GM06990 (cell line): Measurements from ENCODE around the gene RPL28.

Experiments
- DNase-seq: peaks from one replicate; pipeline ENCODE4 v3.0.0-alpha.2; 2011; ENCODE audit not compliant: insufficient read length; ENCODE audit errors: extremely low read depth
- H3K27me3 ChIP-seq: replicated peaks from 2 replicates; pipeline ENCODE4 v1.6.0; 2011; ENCODE audit warnings: low read length; ENCODE audit not compliant: control insufficient read depth, insufficient read depth
- H3K36me3 ChIP-seq: 2 replicates; pipeline ENCODE4 v1.5.1; 2011; ENCODE audit warnings: low read length; ENCODE audit not compliant: control insufficient read depth, insufficient read depth
- H3K4me3 ChIP-seq: replicated peaks from 2 replicates; pipeline ENCODE4 v1.5.1; 2011; ENCODE audit warnings: low read depth, mild to moderate bottlenecking, control low read depth, low read length
- TF ChIP-seq, protein P1 (sequence below): IDR thresholded peaks from 2 replicates; pipeline ENCODE4 v1.5.1; 2011; ENCODE audit warnings: low read length, control low read depth, mild to moderate bottlenecking, inconsistent platforms; ENCODE audit not compliant: insufficient read depth, poor library complexity, severe bottlenecking

The RPL28 gene

DNA sequence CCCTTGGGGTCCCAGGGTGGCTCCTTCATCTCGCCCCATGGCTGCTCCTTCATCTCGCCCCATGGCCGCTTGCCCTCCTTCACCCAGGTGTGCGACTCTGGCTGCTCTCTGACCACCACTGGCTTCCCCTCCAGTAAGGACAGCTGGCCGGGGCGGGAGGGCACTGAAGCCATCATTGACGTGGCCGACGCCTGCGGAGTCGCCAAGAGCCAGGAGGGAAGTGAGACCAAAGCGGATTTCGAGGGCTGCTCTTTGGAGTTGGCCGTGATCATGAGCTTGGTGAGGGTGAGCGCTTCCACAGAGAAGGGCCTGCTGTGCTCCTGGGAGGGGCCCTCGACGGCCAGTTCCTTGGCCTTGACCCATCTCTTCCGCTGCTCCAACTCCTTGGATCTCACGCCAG, 27.2 kb upstream of the RPL28 start:
- Histone ChIP-seq H3K27me3 (no peaks in the 10 kb centered on the region; the same call in 1 of the 2 replicates), H3K36me3 (no peaks in the 10 kb centered on the region), H3K4me3 (no peak overlapping the region)
- TF ChIP-seq, protein P1, sequence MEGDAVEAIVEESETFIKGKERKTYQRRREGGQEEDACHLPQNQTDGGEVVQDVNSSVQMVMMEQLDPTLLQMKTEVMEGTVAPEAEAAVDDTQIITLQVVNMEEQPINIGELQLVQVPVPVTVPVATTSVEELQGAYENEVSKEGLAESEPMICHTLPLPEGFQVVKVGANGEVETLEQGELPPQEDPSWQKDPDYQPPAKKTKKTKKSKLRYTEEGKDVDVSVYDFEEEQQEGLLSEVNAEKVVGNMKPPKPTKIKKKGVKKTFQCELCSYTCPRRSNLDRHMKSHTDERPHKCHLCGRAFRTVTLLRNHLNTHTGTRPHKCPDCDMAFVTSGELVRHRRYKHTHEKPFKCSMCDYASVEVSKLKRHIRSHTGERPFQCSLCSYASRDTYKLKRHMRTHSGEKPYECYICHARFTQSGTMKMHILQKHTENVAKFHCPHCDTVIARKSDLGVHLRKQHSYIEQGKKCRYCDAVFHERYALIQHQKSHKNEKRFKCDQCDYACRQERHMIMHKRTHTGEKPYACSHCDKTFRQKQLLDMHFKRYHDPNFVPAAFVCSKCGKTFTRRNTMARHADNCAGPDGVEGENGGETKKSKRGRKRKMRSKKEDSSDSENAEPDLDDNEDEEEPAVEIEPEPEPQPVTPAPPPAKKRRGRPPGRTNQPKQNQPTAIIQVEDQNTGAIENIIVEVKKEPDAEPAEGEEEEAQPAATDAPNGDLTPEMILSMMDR, result no peak
- DNase-seq, result no peak

DNA sequence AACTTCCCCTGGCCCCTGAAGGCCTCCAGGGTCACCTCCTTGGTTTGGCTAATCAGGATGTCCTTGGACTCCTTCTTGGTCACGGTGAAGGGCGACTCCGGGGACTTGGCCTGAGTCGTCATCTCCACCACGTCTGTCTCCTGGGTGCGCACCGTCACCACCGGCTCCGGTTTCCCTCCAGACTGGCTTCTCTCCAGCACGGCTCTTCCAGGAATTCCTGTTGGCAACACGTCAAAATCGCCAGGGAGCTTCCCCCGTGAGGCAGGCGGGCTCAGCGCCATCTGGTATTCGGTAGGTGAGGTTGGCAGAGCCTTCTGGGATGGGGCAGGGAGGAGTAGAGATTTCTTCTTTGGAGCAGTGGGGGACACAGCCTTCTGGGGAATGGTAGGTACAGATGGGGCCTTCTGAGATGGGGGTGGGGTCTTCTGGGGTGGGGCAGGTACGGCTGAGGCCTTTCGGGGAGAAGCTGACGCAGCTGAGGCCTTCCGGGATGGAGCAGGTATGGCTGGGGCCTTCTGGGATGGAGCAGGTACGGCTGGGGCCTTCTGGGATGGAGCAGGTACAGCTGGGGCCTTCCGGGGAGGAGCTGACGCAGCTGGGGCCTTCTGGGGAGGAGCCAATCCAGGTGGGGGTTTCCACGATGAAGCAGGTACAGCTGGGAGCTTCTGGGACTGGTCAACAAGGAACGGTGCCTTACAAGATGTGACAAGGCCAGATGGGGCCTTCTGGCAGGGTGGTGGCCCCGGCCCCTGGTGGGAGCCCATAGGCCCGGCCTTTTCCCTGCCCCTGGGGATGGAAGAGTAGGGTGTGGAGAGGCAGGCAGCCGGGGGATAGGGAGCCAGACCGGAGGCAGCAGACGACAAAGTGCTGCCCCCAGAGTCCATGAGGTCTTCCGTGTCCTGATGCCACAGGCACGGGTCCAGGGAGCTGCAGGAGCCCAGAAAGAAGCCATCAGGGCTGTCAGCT, 26.5 kb upstream of the RPL28 start:
- Histone ChIP-seq H3K36me3 (no peaks in the 10 kb centered on the region), H3K27me3 (no peaks in the 10 kb centered on the region; the same call in 1 of the 2 replicates), H3K4me3 (no peak overlapping the region)
- TF ChIP-seq, protein P1, result no peak
- DNase-seq, result no peak

GRCh38 chr19:55360902-55361301, 24.8 kb upstream of the RPL28 start:
- H3K27me3 ChIP-seq, result no peaks in the 10 kb centered on the region; the same call in 1 of the 2 replicates
- no peaks in the 10 kb centered on the region for H3K36me3 ChIP-seq

DNA sequence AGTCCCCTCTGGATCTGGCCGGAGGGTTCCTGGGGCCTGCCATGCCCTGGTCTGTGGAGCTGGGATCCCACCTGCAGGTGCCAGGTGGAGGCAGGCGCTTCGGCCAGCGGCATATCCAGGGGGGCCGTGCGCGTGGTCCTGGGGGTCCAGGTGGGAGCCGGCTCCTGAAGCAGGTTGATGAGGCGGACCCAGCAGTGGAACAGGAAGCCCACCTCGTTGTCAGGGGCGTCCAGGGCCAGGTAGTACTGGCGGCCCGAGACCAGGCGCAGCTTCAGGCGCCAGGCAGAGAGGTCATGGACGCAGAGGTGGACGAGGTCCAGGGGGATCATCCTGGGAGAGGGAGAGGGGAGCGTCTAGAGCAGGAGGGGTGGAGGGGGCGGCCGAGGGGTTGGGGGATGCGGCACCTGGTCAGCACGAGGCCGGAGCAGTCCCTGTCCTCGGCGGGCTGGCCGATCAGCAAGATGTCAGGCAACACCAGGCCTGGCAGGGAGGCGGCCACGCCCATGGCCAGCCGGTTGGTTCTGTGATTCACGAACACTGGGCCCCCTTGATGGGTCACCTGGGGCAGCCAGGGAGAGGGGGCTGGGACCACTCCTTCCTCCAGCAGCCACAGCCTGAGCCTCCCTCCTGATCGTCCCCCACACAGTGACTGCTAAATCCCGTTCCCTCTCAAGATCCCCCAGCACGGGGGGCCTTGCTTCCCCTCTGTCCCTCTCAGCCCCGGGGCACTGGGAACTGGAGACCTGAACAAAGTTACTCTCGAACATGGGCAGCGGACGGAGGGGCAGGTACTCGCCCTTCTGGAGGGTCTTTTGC, 23.4 kb upstream of the RPL28 start:
- Histone ChIP-seq H3K27me3 (no peaks in the 10 kb centered on the region; the same call in 1 of the 2 replicates), H3K4me3 (no peak overlapping the region), H3K36me3 (no peaks in the 10 kb centered on the region)
- no peak for DNase-seq
- TF ChIP-seq, protein P1, result no peak

More at GRCh38 chr19:55360902-55361301, 24.8 kb upstream of the RPL28 start:
- DNase-seq, result no peak
- TF ChIP-seq, protein P1, result no peak
- H3K4me3 ChIP-seq, result no peak overlapping the region

DNA sequence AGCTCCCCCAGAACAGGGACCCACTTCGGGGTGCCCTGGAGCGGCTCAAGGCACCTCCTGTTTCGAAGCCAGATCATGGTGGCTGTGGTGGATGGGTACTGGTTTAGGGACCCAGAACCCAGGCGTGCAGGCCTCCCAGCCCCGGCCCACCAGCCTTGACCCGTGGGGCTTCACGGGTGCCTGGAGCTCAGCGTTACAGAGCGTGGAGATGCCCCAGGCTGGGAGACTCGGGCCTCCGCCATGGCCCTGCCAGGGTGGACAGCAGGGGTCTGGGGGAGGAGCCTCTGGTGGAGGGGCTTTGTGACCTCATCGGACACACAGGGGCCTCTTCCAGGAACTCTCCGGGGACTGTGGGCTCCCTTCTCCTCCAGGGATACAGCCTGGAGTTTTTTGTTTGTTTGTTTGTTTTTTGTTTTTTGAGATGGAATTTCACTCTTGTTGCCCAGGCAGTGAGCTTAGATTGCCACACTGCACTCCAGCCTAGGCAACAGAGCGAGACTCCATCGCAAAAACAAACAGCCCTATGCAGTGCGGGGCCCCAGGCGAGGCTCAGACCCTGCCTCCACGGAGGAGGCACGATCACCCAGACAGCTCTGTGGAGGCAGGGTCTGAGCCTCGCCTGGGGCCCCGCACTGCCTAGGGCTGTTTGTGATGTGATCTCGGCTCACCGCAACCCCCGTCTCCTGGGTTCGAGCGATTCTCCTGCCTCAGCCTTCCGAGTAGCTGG, 22.6 kb upstream of the RPL28 start, which contains the start of gene GARIN5B:
GARIN5B (minus strand) TSS at position 271 of the 727 bp plus-strand sequence; CDS start at position 77, 194 bp downstream.
- Histone ChIP-seq H3K27me3 (no peaks in the 10 kb centered on the region; the same call in 1 of the 2 replicates), H3K4me3 (no peak within 1 kb of the TSS), H3K36me3 (no peaks in the 10 kb centered on the region)
- TF ChIP-seq, protein P1, result no peak
- DNase-seq, result no peak
